Adrenal gland (tissue), 12 donors: ENCODE measurements around the gene TMEM125. TPM values are rescaled to one million over a fixed set of nuclear protein-coding genes. Genes with fewer than 3 reads are reported as not detected.

Experiments used
- DNase-seq, 7 donors: peaks; one replicate each; pipeline ENCODE4 v3.0.0-alpha.2; 2019 to 2020
- H3K27ac ChIP-seq, 5 donors: fragments of 200-600 bp; sonication (generic) in 4 of 5; 1 replicate in 3 of 5; 2 replicates in 2 of 5; pipeline versions ENCODE4 v1.5.1 to v1.8.0; 2016 to 2020; ENCODE audit warnings: mild to moderate bottlenecking in 1 of 5
- H3K27me3 ChIP-seq: fragments of 200-600 bp; 2 replicates; pipeline ENCODE4 v1.8.0; 2021
- H3K36me3 ChIP-seq, 2 donors: fragments of 200-600 bp; replicated peaks in 1 of 2; 1 replicate in 1 of 2; 2 replicates in 1 of 2; pipeline versions ENCODE4 v1.5.1 to v1.8.0; 2018 to 2022
- H3K4me1 ChIP-seq, 2 donors: fragments of 200-600 bp; replicated peaks in 1 of 2; 1 replicate in 1 of 2; 2 replicates in 1 of 2; pipeline versions ENCODE4 v1.5.1 to v1.8.0; 2018 to 2021
- H3K4me3 ChIP-seq, 4 donors: fragments of 200-600 bp; sonication (generic) in 3 of 4; one replicate each; pipeline ENCODE4 v1.5.1; 2016 to 2018
- H3K9me3 ChIP-seq, 3 donors: fragments of 200-600 bp; sonication (generic) in 1 of 3; replicated peaks in 1 of 3; 1 replicate in 2 of 3; 2 replicates in 1 of 3; pipeline versions ENCODE4 v1.5.1 to v1.8.0; 2016 to 2021
- POLR2A ChIP-seq, 2 donors: fragments of 450-650 bp; IDR thresholded peaks; one replicate each; pipeline ENCODE4 v1.6.1; 2017; ENCODE audit warnings: antibody characterized with exemption in 2 of 2, mild to moderate bottlenecking in 2 of 2, moderate library complexity in 1 of 2
- WGBS, 4 donors: extraction: QIAGEN DNeasy Blood & Tissue Kit in 2 of 4; methylation state at CpG; one replicate each; pipeline versions ENCODE4 v1.1.5 to v1.1.7; 2013 to 2017; 5-methylcytosine and 5-hydroxymethylcytosine counted together
- intact Hi-C, 2 donors: fragments of 100-400 bp; cut with DNase I; formaldehyde crosslinking; loops; one replicate each; pipeline versions ENCODE4 v1.14.1 to v1.15.0; 2022 to 2023
- polyA plus RNA-seq, 3 donors: library from polyadenylated mRNA; stranded (reverse); fragments of 200-250 nt in 2 of 3; fragments of 350-450 nt in 1 of 3; fragmentation: Illumina TruSeq in 1 of 3; extraction: RNeasy Lipid Tissue Mini Kit (QIAGEN cat#74804) in 1 of 3; gene quantifications; one replicate each; pipeline ENCODE4 v1.2.3, GENCODE V29; 2013 to 2014
- total RNA-seq, 9 donors: library from RNA; depleted of rRNA in 4 of 9; stranded (reverse); fragments of >200 nt in 4 of 9; fragments of 120-200 nt in 1 of 9; fragmentation: NEBNext Ultra II Directional in 1 of 9; extraction: Animal tissue kit (Norgen Biotek cat#: 25700) in 1 of 9; gene quantifications; one replicate each; pipeline versions ENCODE4 v1.1.0 to v1.2.4, GENCODE V29; 2013 to 2023
- TF ChIP-seq, protein P1 (sequence below), 6 experiments: fragments of 450-650 bp in 4 of 6; fragments of 200-600 bp in 2 of 6; sonication (generic) in 1 of 6; IDR thresholded peaks; 1 replicate in 5 of 6; 2 replicates in 1 of 6; pipeline versions ENCODE4 v1.5.1 to v1.8.0; 2016 to 2021; ENCODE audit warnings: antibody characterized with exemption in 6 of 6, mild to moderate bottlenecking in 2 of 6, moderate library complexity in 1 of 6
- donor health status: healthy with polysubstance abuse.
- donor health status: Bipolar disorder and iron deficiency.
- donor health status: DM: yes; HTN: yes; CAD: no.
- donor health status: DM: no; HTN: no; CAD: no.
- donor health status: DM: no; HTN: no; CAD: no.
- donor health status: DM: yes; HTN: yes; CAD: no.

The TMEM125 gene
- total and polyA plus RNA-seq, 12 donors: 0.14 to 2.1 (median 1.0) TPM; not detected in 2

DNA sequence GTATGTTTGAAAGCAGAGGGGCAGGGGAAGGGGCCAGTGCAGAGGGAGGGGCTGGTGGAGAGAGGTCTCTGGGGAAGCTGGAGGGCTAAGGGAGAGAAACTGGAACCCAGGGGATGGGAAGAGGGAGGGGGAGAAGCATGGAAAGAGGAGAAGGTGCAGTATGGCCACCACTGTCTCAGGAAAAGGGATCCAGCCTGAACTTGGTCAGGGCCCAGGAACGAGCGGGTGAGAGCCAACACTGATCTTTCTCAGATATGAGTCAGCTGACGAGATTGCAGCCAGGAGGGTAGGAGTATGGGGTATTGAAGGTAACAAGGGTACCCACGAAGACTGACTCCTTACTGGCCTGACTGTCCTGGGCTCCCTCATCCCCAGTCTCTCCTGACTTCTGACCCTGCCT lies 49.0 kb downstream of the TMEM125 start:
- H3K27ac ChIP-seq: no peak overlapping the region
- H3K27me3 ChIP-seq: no peaks in the 10 kb centered on the region
- H3K4me1 ChIP-seq: peaks cover 0 to 6% of the 10 kb centered on the region in 2 donors
- no peaks in the 10 kb centered on the region for H3K9me3 ChIP-seq
- no peaks in the 10 kb centered on the region for H3K36me3 ChIP-seq
- TF ChIP-seq, protein P1, sequence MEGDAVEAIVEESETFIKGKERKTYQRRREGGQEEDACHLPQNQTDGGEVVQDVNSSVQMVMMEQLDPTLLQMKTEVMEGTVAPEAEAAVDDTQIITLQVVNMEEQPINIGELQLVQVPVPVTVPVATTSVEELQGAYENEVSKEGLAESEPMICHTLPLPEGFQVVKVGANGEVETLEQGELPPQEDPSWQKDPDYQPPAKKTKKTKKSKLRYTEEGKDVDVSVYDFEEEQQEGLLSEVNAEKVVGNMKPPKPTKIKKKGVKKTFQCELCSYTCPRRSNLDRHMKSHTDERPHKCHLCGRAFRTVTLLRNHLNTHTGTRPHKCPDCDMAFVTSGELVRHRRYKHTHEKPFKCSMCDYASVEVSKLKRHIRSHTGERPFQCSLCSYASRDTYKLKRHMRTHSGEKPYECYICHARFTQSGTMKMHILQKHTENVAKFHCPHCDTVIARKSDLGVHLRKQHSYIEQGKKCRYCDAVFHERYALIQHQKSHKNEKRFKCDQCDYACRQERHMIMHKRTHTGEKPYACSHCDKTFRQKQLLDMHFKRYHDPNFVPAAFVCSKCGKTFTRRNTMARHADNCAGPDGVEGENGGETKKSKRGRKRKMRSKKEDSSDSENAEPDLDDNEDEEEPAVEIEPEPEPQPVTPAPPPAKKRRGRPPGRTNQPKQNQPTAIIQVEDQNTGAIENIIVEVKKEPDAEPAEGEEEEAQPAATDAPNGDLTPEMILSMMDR (IDR thresholded peaks at IDR 0.05): no peak
- no peak for TF ChIP-seq POLR2A (IDR thresholded peaks at IDR 0.05)
- peak in 4 of 7 donors; percentile 33 to 49 (median 44) for DNase-seq
- no peak overlapping the region for H3K4me3 ChIP-seq
- 33 to 71% (median 60%) methylated on average over 4 of the region's 4 CpGs for WGBS, 4 donors
- intact Hi-C loops: no loop called here

DNA sequence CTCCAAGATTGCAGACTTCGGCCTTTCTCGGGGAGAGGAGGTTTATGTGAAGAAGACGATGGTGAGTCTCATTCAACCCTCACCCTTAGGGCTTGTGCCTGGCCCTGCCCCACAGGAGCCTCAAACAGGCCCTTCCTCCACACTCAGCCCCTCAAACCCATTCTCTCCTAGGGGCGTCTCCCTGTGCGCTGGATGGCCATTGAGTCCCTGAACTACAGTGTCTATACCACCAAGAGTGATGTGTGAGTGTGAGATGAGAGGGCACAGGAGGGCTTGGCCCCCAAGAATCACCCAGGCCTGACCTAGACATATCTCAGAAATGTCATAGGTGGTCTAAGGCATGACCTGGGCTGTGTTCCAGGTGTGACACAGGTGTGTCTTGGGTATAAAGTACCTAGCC lies 49.5 kb downstream of the TMEM125 start:
- H3K4me3 ChIP-seq: no peak overlapping the region
- H3K27me3 ChIP-seq: no peaks in the 10 kb centered on the region
- no peak for DNase-seq
- intact Hi-C loops: no loop called here
- H3K36me3 ChIP-seq: no peaks in the 10 kb centered on the region
- peaks cover 0 to 6% of the 10 kb centered on the region in 2 donors for H3K4me1 ChIP-seq
- no peak for TF ChIP-seq POLR2A (IDR thresholded peaks at IDR 0.05)
- TF ChIP-seq, protein P1 (IDR thresholded peaks at IDR 0.05): no peak
- no peaks in the 10 kb centered on the region for H3K9me3 ChIP-seq
- no peak overlapping the region for H3K27ac ChIP-seq
- WGBS, 4 donors: 92 to 98% (median 97%) methylated on average over 4 to 5 of the region's 5 CpGs

DNA sequence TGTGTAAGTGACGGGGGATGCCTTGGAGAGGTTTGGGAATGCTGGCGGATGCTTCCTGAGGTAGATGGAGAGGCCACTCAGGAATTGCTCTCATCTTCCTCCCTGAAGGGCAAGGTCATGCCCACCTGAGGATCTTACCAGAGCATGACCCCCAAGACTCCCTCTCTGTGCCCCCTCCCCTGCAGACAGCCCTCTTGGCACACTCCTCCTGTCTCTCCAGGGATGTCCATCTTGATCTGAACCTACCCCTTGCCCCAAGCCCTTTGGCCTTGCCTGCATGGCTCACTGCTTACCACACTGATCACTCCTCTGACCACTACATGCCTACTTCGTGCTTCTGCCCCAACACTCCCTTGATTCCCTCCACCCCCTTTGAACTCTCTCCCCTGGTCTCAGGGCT lies 50.0 kb downstream of the TMEM125 start:
- Histone ChIP-seq H3K27ac (no peak overlapping the region), H3K4me3 (no peak overlapping the region), H3K36me3 (no peaks in the 10 kb centered on the region), H3K9me3 (no peaks in the 10 kb centered on the region), H3K27me3 (no peaks in the 10 kb centered on the region), H3K4me1 (peaks cover 0 to 6% of the 10 kb centered on the region in 2 donors)
- WGBS, 4 donors: 66 to 100% (median 91%) methylated on average over 2 to 3 of the region's 3 CpGs
- TF ChIP-seq POLR2A (IDR thresholded peaks at IDR 0.05): no peak
- TF ChIP-seq, protein P1 (IDR thresholded peaks at IDR 0.05): no peak
- intact Hi-C loops: no loop called here
- no peak for DNase-seq

DNA sequence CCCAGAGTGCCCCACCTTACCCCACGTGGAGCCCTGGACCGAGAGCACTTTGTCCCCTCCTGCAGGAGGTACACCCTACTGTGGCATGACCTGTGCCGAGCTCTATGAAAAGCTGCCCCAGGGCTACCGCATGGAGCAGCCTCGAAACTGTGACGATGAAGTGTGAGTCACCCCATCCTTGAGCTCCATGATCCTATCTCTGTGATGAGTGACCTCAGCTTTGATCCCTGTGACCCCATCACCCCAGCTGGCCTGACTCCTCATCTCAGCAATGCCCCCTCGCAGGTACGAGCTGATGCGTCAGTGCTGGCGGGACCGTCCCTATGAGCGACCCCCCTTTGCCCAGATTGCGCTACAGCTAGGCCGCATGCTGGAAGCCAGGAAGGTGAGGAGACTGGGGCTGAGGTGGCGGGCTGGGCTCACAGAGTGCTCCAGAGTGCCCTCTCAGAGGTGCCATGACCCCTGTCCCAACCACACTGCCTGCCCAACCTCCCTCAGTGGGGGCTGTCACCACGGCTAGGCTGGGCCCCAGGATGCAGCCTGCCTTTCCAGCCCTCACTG lies 51.6 kb downstream of the TMEM125 start:
- DNase-seq: peak; percentile 46 to 73 (median 64)
- no peaks in the 10 kb centered on the region for H3K9me3 ChIP-seq
- H3K27me3 ChIP-seq: no peaks in the 10 kb centered on the region

More for the DNA sequence above, 51.6 kb downstream of the TMEM125 start:
- Histone ChIP-seq H3K36me3 (no peaks in the 10 kb centered on the region), H3K4me1 (peaks cover 0 to 6% of the 10 kb centered on the region in 2 donors), H3K27ac (peak overlapping the region in 1 of 5 donors; percentile 31), H3K4me3 (no peak overlapping the region)
- WGBS, 4 donors: 59 to 71% (median 62%) methylated on average over 7 to 16 of the region's 16 CpGs
- intact Hi-C loops: no loop called here
- TF ChIP-seq, protein P1 (IDR thresholded peaks at IDR 0.05): no peak
- no peak for TF ChIP-seq POLR2A (IDR thresholded peaks at IDR 0.05)
